Mesothelial cell of epicardium (in vitro differentiated cells): ENCODE measurements around the gene DLX3. TPM values are rescaled to one million over a fixed set of nuclear protein-coding genes. Genes with fewer than 3 reads are reported as not detected.

Experiments
- DNase-seq, 2 experiments: peaks; one replicate each; pipeline ENCODE4 v3.0.0; 2021; ENCODE audit warnings: low spot score in 2 of 2; ENCODE audit not compliant: unreplicated experiment in 2 of 2
- H3K27ac Mint-ChIP-seq: 2 replicates; pipeline ENCODE4 v1.8.0; 2021; ENCODE audit warnings: mixed read lengths
- H3K27me3 Mint-ChIP-seq: 2 replicates; pipeline ENCODE4 v1.8.0; 2021; ENCODE audit warnings: low read depth, mixed read lengths
- H3K36me3 Mint-ChIP-seq: 2 replicates; pipeline ENCODE4 v1.8.0; 2021; ENCODE audit warnings: mixed read lengths
- H3K4me1 Mint-ChIP-seq: 2 replicates; pipeline ENCODE4 v1.8.0; 2021; ENCODE audit warnings: mixed read lengths
- H3K4me3 Mint-ChIP-seq: 2 replicates; pipeline ENCODE4 v1.8.0; 2021; ENCODE audit warnings: mild to moderate bottlenecking, moderate library complexity, mixed read lengths
- H3K9me3 Mint-ChIP-seq: 2 replicates; pipeline ENCODE4 v1.8.0; 2021; ENCODE audit warnings: mixed read lengths
- total RNA-seq: library from RNA; stranded (reverse); gene quantifications from 3 replicates; pipeline ENCODE4 v1.2.1, GENCODE V29; 2021
- TF ChIP-seq, protein P1 (sequence below): fragments of 200-600 bp; sonication (generic); IDR thresholded peaks from one replicate; pipeline ENCODE4 v1.5.0; 2021; ENCODE audit warnings: antibody characterized with exemption; ENCODE audit not compliant: unreplicated experiment

The DLX3 gene
- total RNA-seq, 1 donor from 2014 or later, result 7.7 TPM

DNA sequence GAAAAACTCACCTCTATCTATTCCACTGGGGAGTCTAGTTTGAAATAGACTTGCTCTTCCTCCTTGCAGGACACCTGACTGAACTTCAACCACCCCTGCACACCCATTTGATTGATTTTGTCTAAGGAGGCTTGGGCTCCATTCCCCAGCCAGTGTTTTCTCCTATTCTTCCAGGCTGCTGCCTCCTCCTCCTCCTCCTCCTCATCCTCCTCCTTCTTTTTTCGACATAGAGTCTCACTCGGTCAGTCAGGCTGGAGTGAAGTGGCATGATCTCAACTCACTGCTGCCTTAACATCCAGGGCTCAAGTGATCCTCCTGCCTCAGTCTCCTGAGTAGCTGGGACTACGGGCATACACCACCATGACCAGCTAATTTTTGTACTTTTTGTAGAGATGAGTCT lies 27.8 kb downstream of the DLX3 start:
- TF ChIP-seq, protein P1, sequence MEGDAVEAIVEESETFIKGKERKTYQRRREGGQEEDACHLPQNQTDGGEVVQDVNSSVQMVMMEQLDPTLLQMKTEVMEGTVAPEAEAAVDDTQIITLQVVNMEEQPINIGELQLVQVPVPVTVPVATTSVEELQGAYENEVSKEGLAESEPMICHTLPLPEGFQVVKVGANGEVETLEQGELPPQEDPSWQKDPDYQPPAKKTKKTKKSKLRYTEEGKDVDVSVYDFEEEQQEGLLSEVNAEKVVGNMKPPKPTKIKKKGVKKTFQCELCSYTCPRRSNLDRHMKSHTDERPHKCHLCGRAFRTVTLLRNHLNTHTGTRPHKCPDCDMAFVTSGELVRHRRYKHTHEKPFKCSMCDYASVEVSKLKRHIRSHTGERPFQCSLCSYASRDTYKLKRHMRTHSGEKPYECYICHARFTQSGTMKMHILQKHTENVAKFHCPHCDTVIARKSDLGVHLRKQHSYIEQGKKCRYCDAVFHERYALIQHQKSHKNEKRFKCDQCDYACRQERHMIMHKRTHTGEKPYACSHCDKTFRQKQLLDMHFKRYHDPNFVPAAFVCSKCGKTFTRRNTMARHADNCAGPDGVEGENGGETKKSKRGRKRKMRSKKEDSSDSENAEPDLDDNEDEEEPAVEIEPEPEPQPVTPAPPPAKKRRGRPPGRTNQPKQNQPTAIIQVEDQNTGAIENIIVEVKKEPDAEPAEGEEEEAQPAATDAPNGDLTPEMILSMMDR, result no peak
- H3K4me1 Mint-ChIP-seq, result peaks cover 40% of the 10 kb centered on the region
- no peaks in the 10 kb centered on the region for H3K36me3 Mint-ChIP-seq
- H3K27ac Mint-ChIP-seq, result no peak overlapping the region
- DNase-seq, result no peak
- no peaks in the 10 kb centered on the region for H3K9me3 Mint-ChIP-seq
- H3K4me3 Mint-ChIP-seq, result no peak overlapping the region
- H3K27me3 Mint-ChIP-seq, result peaks cover 98% of the 10 kb centered on the region

DNA sequence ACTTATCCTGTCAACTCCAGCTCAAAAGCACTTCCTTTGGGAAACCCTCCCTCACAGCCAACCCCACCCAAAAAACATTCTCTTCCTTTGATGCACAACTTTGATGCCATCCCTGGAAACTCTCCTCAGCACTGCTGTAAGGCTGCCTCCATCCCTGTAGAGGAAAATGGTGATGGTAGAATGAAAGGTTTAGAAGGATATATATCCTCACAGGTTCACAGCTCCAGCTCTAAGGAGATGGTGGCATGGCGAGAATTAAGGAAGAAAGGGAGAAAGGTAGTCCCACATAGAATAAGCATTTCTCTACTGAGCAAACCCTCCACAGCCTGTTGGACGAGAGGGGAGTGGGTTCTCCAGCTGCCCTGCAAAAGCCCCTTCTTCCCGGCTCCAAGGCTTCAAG lies 28.3 kb downstream of the DLX3 start:
- Mint-ChIP-seq H3K27ac (no peak overlapping the region), H3K4me3 (no peak overlapping the region), H3K9me3 (no peaks in the 10 kb centered on the region), H3K4me1 (peaks cover 37% of the 10 kb centered on the region), H3K27me3 (peaks cover 97% of the 10 kb centered on the region), H3K36me3 (no peaks in the 10 kb centered on the region)
- TF ChIP-seq, protein P1, result no peak
- DNase-seq, result no peak

DNA sequence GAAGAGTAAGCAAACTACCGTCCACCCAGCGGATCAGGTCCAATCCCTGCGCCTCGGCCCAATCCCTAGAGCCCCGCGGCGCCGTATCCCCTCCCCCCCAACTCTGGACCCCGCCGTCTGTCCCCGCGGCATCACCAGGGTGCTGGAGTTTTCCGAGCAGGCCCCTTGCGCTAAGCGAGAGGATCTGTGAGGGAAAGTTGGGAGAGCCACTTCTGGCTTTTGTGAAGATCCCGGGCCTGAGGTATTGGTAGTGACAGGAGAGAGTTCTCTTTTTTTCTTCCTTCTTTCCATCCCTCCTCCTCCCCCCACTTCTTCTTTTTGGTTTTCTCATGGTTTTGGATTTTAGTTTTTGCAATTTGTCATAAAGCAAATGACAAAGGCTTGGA lies 29.5 kb downstream of the DLX3 start:
- H3K4me1 Mint-ChIP-seq, result peaks cover 30% of the 10 kb centered on the region

DNA sequence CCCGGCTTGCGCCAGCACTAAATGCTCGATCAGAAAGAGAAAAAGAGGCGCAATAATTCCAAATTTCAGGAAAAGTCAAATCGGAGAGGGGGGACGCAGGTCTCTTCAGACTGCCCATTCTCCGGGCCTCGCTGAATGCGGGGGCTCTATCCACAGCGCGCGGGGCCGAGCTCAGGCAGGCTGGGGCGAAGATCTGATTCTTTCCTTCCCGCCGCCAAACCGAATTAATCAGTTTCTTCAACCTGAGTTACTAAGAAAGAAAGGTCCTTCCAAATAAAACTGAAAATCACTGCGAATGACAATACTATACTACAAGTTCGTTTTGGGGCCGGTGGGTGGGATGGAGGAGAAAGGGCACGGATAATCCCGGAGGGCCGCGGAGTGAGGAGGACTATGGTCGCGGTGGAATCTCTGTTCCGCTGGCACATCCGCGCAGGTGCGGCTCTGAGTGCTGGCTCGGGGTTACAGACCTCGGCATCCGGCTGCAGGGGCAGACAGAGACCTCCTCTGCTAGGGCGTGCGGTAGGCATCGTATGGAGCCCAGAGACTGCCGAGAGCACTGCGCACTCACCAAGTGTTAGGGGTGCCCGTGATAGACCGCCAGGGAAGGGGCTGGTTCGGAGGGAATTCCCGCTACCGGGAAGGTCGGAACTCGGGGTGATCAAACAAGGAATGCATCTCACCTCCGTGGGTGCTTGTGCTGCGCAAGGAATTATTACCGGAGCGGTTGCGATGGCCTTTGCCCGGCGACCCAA lies 30.1 kb downstream of the DLX3 start:
- DNase-seq, result no peak
- H3K36me3 Mint-ChIP-seq, result no peaks in the 10 kb centered on the region
- peak overlapping the region; percentile 33 for H3K4me3 Mint-ChIP-seq
- peaks cover 88% of the 10 kb centered on the region for H3K27me3 Mint-ChIP-seq
- TF ChIP-seq, protein P1, result no peak
- H3K27ac Mint-ChIP-seq, result no peak overlapping the region
- H3K4me1 Mint-ChIP-seq, result peaks cover 30% of the 10 kb centered on the region
- no peaks in the 10 kb centered on the region for H3K9me3 Mint-ChIP-seq

More for the DNA sequence above, 29.5 kb downstream of the DLX3 start:
- Mint-ChIP-seq H3K4me3 (no peak overlapping the region), H3K9me3 (no peaks in the 10 kb centered on the region), H3K36me3 (no peaks in the 10 kb centered on the region), H3K27me3 (peaks cover 94% of the 10 kb centered on the region), H3K27ac (no peak overlapping the region)
- no peak for DNase-seq
- TF ChIP-seq, protein P1, result no peak

DNA sequence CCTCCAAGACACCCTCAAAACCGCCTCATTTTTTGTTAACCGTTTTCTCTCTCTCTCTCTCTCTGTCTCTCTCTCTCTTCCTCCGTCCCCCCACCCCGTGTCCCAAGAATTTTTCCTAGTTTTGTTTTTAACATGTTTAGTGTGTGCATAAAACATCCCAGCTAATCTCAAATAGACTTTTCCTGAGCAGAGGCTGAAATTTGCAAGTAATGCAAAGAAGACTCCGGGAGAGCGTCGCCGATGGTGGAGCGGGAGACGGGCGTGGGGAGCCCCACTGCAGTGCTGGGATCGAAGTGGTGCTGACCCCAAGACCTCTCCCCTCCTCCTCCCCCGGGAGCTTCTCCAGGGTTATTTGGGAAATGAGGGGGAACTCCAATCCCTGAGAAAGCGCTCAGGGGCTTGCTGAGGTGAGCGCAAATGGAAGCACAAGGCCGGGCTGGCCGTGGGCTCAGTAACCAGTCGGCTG lies 30.7 kb downstream of the DLX3 start:
- Mint-ChIP-seq H3K36me3 (no peaks in the 10 kb centered on the region), H3K27me3 (peaks cover 88% of the 10 kb centered on the region), H3K9me3 (no peaks in the 10 kb centered on the region), H3K4me1 (peaks cover 27% of the 10 kb centered on the region), H3K4me3 (peak overlapping the region; percentile 33), H3K27ac (peak overlapping the region; percentile 24)
- DNase-seq, result no peak
- TF ChIP-seq, protein P1, result no peak
